Endothelial cell of umbilical vein (primary cell): ENCODE results near the gene AKAP6. TPM values are rescaled to one million over a fixed set of nuclear protein-coding genes. Genes with fewer than 3 reads are reported as not detected.

Source experiments
- BruUV-seq: library from RNA; stranded (reverse); fragments of 400-500 nt; replicated peaks from 2 replicates; lab custom pipeline; 2021; lab: Mats Ljungman, UMichigan
- CTCF ChIA-PET: fragments of 300-600, 350-600 bp; sonication (Branson Sonifier 250); formaldehyde crosslinking; loops from one replicate; lab custom pipeline; 2021; ENCODE audit warnings: antibody characterized with exemption, inconsistent platforms; lab: Charles Lee
- POLR2A ChIA-PET: fragments of 300-600, 350-600 bp; sonication (Branson Sonifier 250); formaldehyde crosslinking; loops from one replicate; lab custom pipeline; 2021; ENCODE audit warnings: antibody characterized with exemption, inconsistent platforms; lab: Charles Lee
- DNase-seq: peaks from one replicate; pipeline ENCODE4 v3.0.0-alpha.2; 2011; ENCODE audit warnings: low read depth, low spot score
- FAIRE-seq: peaks from 2 replicates; lab custom pipeline; 2011; peaks lifted over from hg19 to GRCh38; lab: Jason Lieb, UNC
- H2AFZ ChIP-seq: 2 replicates; pipeline ENCODE4 v1.6.0; 2012; ENCODE audit warnings: low read depth, low read length, control low read depth, inconsistent platforms
- H3K27ac ChIP-seq: 2 replicates; pipeline ENCODE4 v1.5.1; 2011; ENCODE audit warnings: low read depth, mild to moderate bottlenecking, control low read depth, low read length, moderate library complexity; ENCODE audit not compliant: insufficient read depth
- H3K27me3 ChIP-seq, 2 experiments: 2 replicates each; pipeline versions ENCODE4 v1.6.0 to v1.6.1; 2011; ENCODE audit warnings: low read length in 2 of 2, mixed read lengths in 1 of 2; ENCODE audit not compliant: control insufficient read depth in 2 of 2, insufficient read depth in 2 of 2
- H3K36me3 ChIP-seq, 2 experiments: 2 replicates in 1 of 2; 3 replicates in 1 of 2; pipeline ENCODE4 v1.5.1; 2011; ENCODE audit warnings: low read length in 2 of 2, mild to moderate bottlenecking in 1 of 2, moderate library complexity in 1 of 2; ENCODE audit not compliant: control insufficient read depth in 2 of 2, insufficient read depth in 2 of 2; ENCODE audit errors: extremely low read depth in 1 of 2
- H3K4me1 ChIP-seq: 3 replicates; pipeline ENCODE4 v1.5.1; 2011; ENCODE audit warnings: mild to moderate bottlenecking, low read length; ENCODE audit not compliant: control insufficient read depth, insufficient read depth; ENCODE audit errors: extremely low read depth
- H3K4me2 ChIP-seq: 2 replicates; pipeline ENCODE4 v1.6.1; 2011; ENCODE audit warnings: low read length, control low read depth, mixed read lengths; ENCODE audit not compliant: insufficient read depth
- H3K4me3 ChIP-seq, 3 experiments: fragments of 200-600 bp in 1 of 3; sonication (generic), shearing (Covaris generic) in 1 of 3; replicated peaks in 1 of 3; 2 replicates each; pipeline ENCODE4 v1.5.1; 2011 to 2016; ENCODE audit warnings: control low read depth in 3 of 3, low read length in 3 of 3, mild to moderate bottlenecking in 2 of 3, inconsistent platforms in 1 of 3, low read depth in 1 of 3, moderate library complexity in 1 of 3; ENCODE audit not compliant: insufficient read depth in 1 of 3
- H3K79me2 ChIP-seq: 2 replicates; pipeline ENCODE4 v1.6.0; 2012; ENCODE audit warnings: low read length, inconsistent platforms; ENCODE audit not compliant: control insufficient read depth, insufficient read depth
- H3K9ac ChIP-seq: replicated peaks from 2 replicates; pipeline ENCODE3; 2011; ENCODE audit warnings: low read length, control low read depth; ENCODE audit not compliant: insufficient read depth; ENCODE audit errors: extremely low read depth
- H3K9me1 ChIP-seq: replicated peaks from 3 replicates; pipeline ENCODE4 v1.6.0; 2011; ENCODE audit warnings: mild to moderate bottlenecking, low read length; ENCODE audit not compliant: control insufficient read depth, insufficient read depth; ENCODE audit errors: extremely low read depth
- H3K9me3 ChIP-seq: replicated peaks from 2 replicates; pipeline ENCODE4 v1.5.1; 2012; ENCODE audit warnings: low read length, inconsistent platforms; ENCODE audit not compliant: control insufficient read depth, insufficient read depth
- H4K20me1 ChIP-seq: replicated peaks from 2 replicates; pipeline ENCODE3; 2011; ENCODE audit warnings: mild to moderate bottlenecking, low read length; ENCODE audit not compliant: control insufficient read depth, insufficient read depth; ENCODE audit errors: extremely low read depth
- FOS ChIP-seq: IDR thresholded peaks from 2 replicates; pipeline ENCODE4 v1.6.1; 2011; ENCODE audit warnings: mild to moderate bottlenecking, low read length, moderate library complexity, borderline replicate concordance; ENCODE audit not compliant: insufficient read depth
- JUN ChIP-seq: IDR thresholded peaks from 2 replicates; pipeline ENCODE4 v1.6.1; 2011; ENCODE audit warnings: borderline replicate concordance, low read depth; ENCODE audit not compliant: insufficient read length, insufficient read depth
- MAX ChIP-seq: IDR thresholded peaks from 2 replicates; pipeline ENCODE4 v1.6.1; 2011; ENCODE audit not compliant: insufficient read depth, insufficient read length
- MYC ChIP-seq: IDR thresholded peaks from one replicate; pipeline ENCODE4 v1.6.1; 2011; ENCODE audit warnings: mild to moderate bottlenecking, low read depth, low read length
- POLR2AphosphoS5 ChIP-seq: IDR thresholded peaks from 2 replicates; pipeline ENCODE4 v1.6.1; 2012; ENCODE audit warnings: low read depth, mild to moderate bottlenecking, control low read depth, low read length, moderate library complexity; ENCODE audit not compliant: insufficient read depth
- dilution Hi-C: fragments of 300-500 bp; cut with MboI; formaldehyde crosslinking; loops from one replicate; pipeline ENCODE4 v1.15.0; 2019; ENCODE audit warnings: low sequenced_read_pairs; ENCODE audit not compliant: extremely low pct_ligation_motif_present
- intact Hi-C: fragments of 100-400 bp; cut with micrococcal nuclease; formaldehyde crosslinking; loops from one replicate; pipeline ENCODE4 v1.10.0; 2022
- polyA plus RNA-seq, 4 experiments: library from polyadenylated mRNA; depleted of rRNA in 3 of 4; stranded (reverse) in 3 of 4; unstranded in 1 of 4; fragments of >200 nt; gene quantifications; 2 replicates each; pipeline versions ENCODE4 v1.2.1 to v1.2.3, GENCODE V29; 2011 to 2012; ENCODE audit warnings: missing spikeins in 1 of 4
- total RNA-seq: library from RNA; stranded (reverse); gene quantifications from 2 replicates; pipeline ENCODE4 v1.2.3, GENCODE V29; 2021
- TF ChIP-seq, protein P1 (sequence below), 2 donors: IDR thresholded peaks; 1 replicate in 1 of 2; 2 replicates in 1 of 2; pipeline ENCODE4 v1.5.1; 2011; ENCODE audit warnings: low read length in 2 of 2, mild to moderate bottlenecking in 2 of 2, moderate library complexity in 2 of 2, control low read depth in 1 of 2, inconsistent platforms in 1 of 2, low read depth in 1 of 2; ENCODE audit not compliant: insufficient read depth in 1 of 2; ENCODE audit errors: extremely low read depth in 1 of 2

AKAP6 gene
- total and polyA plus RNA-seq, 2 donors (not counting 3 experiments of a cell fraction or from before 2014, with no cell fraction given), result 0.03 to 0.49 TPM

GRCh38 chr14:32364941-32365340 lies 35.8 kb downstream of the AKAP6 start:
- H3K79me2 ChIP-seq, result no peaks in the 10 kb centered on the region
- no TSS peak for BruUV-seq
- H3K4me3 ChIP-seq, result no peak overlapping the region
- TF ChIP-seq, protein P1, sequence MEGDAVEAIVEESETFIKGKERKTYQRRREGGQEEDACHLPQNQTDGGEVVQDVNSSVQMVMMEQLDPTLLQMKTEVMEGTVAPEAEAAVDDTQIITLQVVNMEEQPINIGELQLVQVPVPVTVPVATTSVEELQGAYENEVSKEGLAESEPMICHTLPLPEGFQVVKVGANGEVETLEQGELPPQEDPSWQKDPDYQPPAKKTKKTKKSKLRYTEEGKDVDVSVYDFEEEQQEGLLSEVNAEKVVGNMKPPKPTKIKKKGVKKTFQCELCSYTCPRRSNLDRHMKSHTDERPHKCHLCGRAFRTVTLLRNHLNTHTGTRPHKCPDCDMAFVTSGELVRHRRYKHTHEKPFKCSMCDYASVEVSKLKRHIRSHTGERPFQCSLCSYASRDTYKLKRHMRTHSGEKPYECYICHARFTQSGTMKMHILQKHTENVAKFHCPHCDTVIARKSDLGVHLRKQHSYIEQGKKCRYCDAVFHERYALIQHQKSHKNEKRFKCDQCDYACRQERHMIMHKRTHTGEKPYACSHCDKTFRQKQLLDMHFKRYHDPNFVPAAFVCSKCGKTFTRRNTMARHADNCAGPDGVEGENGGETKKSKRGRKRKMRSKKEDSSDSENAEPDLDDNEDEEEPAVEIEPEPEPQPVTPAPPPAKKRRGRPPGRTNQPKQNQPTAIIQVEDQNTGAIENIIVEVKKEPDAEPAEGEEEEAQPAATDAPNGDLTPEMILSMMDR (IDR thresholded peaks at IDR 0.05; ENCODE audit: extremely low read depth in 1 of 2, insufficient read depth in 1 of 2, low read depth in 1 of 2, low read length in 2 of 2), result no peak
- TF ChIP-seq MYC (no peak), JUN (no peak), POLR2AphosphoS5 (no peak), MAX (no peak), FOS (no peak)
- no peaks in the 10 kb centered on the region for H3K4me1 ChIP-seq
- no peaks in the 10 kb centered on the region for H4K20me1 ChIP-seq
- H3K27ac ChIP-seq, result no peak overlapping the region
- ChIA-PET POLR2A (no interaction called here), CTCF (interaction anchor here (1.5 kb wide), 2 partner anchors 15 to 104 kb away, joined by 4 read pairs; no protein-coding TSS in a partner anchor)
- DNase-seq (no peak), FAIRE-seq (no peak)
- H2AFZ ChIP-seq, result no peak overlapping the region
- dilution Hi-C loops, result no loop called here
- no peak overlapping the region for H3K4me2 ChIP-seq
- no peaks in the 10 kb centered on the region for H3K9me3 ChIP-seq
- peaks cover 3 to 5% of the 10 kb centered on the region in 2 experiments for H3K27me3 ChIP-seq
- H3K9me1 ChIP-seq, result no peaks in the 10 kb centered on the region
- intact Hi-C loops, result no loop called here
- H3K36me3 ChIP-seq, result no peaks in the 10 kb centered on the region
- no peak overlapping the region for H3K9ac ChIP-seq
